ENCODE data around the gene HNF1B. TPM values are rescaled to one million over a fixed set of nuclear protein-coding genes. Genes with fewer than 3 reads are reported as not detected.

HNF1B gene
- total RNA-seq, 1 donor from 2014 or later = 0.13 TPM

DNA sequence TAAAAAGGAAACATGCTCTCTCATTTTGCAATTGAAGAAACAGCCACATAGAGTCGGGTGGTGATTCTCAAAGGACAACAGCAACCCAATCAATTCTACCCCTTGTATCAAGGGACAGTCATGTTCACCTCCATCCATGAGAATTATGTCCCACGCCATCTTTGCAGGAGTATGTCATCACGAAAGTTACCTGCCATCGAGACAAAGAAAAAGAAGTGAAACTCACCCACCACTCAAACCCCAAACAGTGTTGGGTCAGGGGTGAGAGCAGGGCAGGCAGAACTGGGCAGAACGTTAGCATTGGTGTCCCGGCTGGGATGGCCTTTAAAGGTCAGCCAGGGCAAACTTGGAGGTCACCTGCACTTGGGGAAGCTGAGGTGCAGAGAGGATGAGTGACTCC is 24.2 kb upstream of the HNF1B start:
- DNase-seq (ENCODE audit: low spot score) = no peak
- no peak overlapping the region for H3K27ac Mint-ChIP-seq (ENCODE audit: unreplicated experiment)
- H3K36me3 Mint-ChIP-seq (ENCODE audit: low read depth, unreplicated experiment) = no peaks in the 10 kb centered on the region
- H3K9me3 Mint-ChIP-seq (ENCODE audit: unreplicated experiment) = no peaks in the 10 kb centered on the region
- H3K27me3 Mint-ChIP-seq (ENCODE audit: unreplicated experiment) = peaks cover 2% of the 10 kb centered on the region
- TF ChIP-seq, protein P1, sequence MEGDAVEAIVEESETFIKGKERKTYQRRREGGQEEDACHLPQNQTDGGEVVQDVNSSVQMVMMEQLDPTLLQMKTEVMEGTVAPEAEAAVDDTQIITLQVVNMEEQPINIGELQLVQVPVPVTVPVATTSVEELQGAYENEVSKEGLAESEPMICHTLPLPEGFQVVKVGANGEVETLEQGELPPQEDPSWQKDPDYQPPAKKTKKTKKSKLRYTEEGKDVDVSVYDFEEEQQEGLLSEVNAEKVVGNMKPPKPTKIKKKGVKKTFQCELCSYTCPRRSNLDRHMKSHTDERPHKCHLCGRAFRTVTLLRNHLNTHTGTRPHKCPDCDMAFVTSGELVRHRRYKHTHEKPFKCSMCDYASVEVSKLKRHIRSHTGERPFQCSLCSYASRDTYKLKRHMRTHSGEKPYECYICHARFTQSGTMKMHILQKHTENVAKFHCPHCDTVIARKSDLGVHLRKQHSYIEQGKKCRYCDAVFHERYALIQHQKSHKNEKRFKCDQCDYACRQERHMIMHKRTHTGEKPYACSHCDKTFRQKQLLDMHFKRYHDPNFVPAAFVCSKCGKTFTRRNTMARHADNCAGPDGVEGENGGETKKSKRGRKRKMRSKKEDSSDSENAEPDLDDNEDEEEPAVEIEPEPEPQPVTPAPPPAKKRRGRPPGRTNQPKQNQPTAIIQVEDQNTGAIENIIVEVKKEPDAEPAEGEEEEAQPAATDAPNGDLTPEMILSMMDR (IDR thresholded peaks at IDR 0.05; ENCODE audit: unreplicated experiment) = no peak
- H3K4me3 Mint-ChIP-seq (ENCODE audit: unreplicated experiment) = no peak overlapping the region
- peaks cover 4% of the 10 kb centered on the region for H3K4me1 Mint-ChIP-seq (ENCODE audit: unreplicated experiment)

DNA sequence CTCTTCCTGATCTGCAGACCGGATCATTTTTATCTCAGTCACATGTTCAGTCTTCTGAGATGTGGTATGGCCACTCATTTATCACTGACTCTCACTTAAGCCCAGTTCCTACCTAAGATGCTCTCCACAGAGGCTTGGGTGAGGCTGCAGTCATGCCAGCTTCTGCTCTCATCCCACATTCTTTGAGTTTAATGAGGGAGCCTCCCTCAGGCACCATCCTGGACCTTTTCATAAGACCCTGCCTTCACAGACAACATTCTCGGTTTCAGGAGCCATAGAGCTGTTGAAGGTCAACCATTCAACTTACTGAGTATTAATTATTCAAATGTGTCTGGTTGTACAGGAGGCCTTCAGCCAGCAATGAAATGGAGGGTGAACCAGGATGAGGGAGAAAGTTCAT is 23.6 kb upstream of the HNF1B start:
- TF ChIP-seq, protein P1 (IDR thresholded peaks at IDR 0.05; ENCODE audit: unreplicated experiment) = no peak
- H3K27me3 Mint-ChIP-seq (ENCODE audit: unreplicated experiment) = peaks cover 2% of the 10 kb centered on the region
- H3K36me3 Mint-ChIP-seq (ENCODE audit: low read depth, unreplicated experiment) = no peaks in the 10 kb centered on the region
- DNase-seq (ENCODE audit: low spot score) = no peak
- H3K27ac Mint-ChIP-seq (ENCODE audit: unreplicated experiment) = no peak overlapping the region
- H3K9me3 Mint-ChIP-seq (ENCODE audit: unreplicated experiment) = no peaks in the 10 kb centered on the region
- H3K4me1 Mint-ChIP-seq (ENCODE audit: unreplicated experiment) = peaks cover 4% of the 10 kb centered on the region
- no peak overlapping the region for H3K4me3 Mint-ChIP-seq (ENCODE audit: unreplicated experiment)

DNA sequence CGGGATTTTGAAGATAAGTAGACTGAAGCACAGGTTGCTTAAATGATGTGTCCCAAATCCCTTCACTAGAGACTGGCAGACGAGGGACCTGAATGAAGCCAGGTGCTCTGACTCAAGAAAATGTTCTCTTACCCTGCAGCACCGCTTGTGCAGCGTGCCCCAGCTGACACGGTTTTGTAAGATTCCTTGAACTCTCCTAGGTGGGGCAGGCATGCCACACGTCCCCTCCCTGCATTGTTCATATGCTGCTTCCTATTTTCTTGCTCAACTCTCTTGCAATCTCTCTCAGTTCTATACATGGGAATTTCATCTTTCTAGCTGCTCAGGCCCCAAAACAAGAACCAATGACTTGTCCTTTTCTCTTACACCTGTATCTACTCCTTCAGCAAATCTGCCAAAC is 22.1 kb upstream of the HNF1B start:
- Mint-ChIP-seq H3K9me3 (ENCODE audit: unreplicated experiment) (no peaks in the 10 kb centered on the region), H3K27ac (ENCODE audit: unreplicated experiment) (no peak overlapping the region), H3K36me3 (ENCODE audit: low read depth, unreplicated experiment) (no peaks in the 10 kb centered on the region), H3K4me3 (ENCODE audit: unreplicated experiment) (no peak overlapping the region), H3K4me1 (ENCODE audit: unreplicated experiment) (no peaks in the 10 kb centered on the region), H3K27me3 (ENCODE audit: unreplicated experiment) (peaks cover 2% of the 10 kb centered on the region)
- TF ChIP-seq, protein P1 (IDR thresholded peaks at IDR 0.05; ENCODE audit: unreplicated experiment) = no peak
- DNase-seq (ENCODE audit: low spot score) = no peak

DNA sequence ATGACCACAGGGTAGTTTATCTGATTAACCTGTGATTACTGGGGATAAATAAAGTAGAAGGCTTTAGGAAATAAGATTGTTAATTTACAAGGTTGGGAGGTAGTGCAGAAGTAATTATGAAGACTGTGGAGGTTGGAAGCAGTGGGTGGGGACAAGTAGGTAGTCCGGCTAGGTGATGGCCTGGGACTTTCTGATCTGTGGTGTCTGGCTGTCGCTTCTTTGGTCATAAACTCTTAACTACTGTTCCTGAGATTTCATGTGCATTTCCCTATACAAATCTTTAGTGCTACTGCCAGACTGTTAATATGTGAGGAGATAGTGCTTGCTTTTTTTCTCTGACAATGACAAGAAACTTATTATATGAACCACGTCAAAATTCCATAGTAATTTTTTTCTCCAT is 19.5 kb upstream of the HNF1B start:
- Mint-ChIP-seq H3K27ac (ENCODE audit: unreplicated experiment) (no peak overlapping the region), H3K4me3 (ENCODE audit: unreplicated experiment) (no peak overlapping the region), H3K36me3 (ENCODE audit: low read depth, unreplicated experiment) (no peaks in the 10 kb centered on the region), H3K4me1 (ENCODE audit: unreplicated experiment) (no peaks in the 10 kb centered on the region), H3K9me3 (ENCODE audit: unreplicated experiment) (no peaks in the 10 kb centered on the region), H3K27me3 (ENCODE audit: unreplicated experiment) (no peaks in the 10 kb centered on the region)
- TF ChIP-seq, protein P1 (IDR thresholded peaks at IDR 0.05; ENCODE audit: unreplicated experiment) = no peak
- DNase-seq (ENCODE audit: low spot score) = no peak

DNA sequence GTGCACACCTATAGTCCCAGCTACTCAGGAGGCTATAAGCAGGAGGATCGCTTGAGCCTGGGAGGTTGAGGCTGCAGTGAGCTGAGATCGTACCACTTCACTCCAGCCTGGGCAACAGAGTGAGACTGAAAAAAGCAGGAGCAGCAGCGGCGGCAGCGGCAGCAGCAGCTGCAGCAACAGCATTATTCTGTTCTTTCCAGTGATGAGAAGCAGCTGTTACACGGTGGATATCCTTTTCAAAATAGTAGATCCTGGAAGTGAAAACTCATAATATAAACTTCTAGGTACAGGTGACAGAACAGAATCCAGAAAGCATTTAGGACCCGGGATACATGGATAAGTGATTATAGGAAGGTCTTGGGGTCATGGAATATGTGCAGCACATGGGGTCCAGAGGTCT is 17.8 kb upstream of the HNF1B start:
- H3K9me3 Mint-ChIP-seq (ENCODE audit: unreplicated experiment) = no peaks in the 10 kb centered on the region
- no peaks in the 10 kb centered on the region for H3K36me3 Mint-ChIP-seq (ENCODE audit: low read depth, unreplicated experiment)
- H3K27me3 Mint-ChIP-seq (ENCODE audit: unreplicated experiment) = no peaks in the 10 kb centered on the region
- no peaks in the 10 kb centered on the region for H3K4me1 Mint-ChIP-seq (ENCODE audit: unreplicated experiment)
- no peak for DNase-seq (ENCODE audit: low spot score)
- TF ChIP-seq, protein P1 (IDR thresholded peaks at IDR 0.05; ENCODE audit: unreplicated experiment) = no peak
- no peak overlapping the region for H3K27ac Mint-ChIP-seq (ENCODE audit: unreplicated experiment)
- H3K4me3 Mint-ChIP-seq (ENCODE audit: unreplicated experiment) = no peak overlapping the region

Measured in endothelial cell (in vitro differentiated cells).